BE2C (cell line): Measurements from ENCODE around the gene VTI1B.

Source experiments
- DNase-seq: peaks from one replicate; pipeline ENCODE4 v3.0.0-alpha.2; 2020
- H3K27me3 ChIP-seq: fragments of 250-450 bp; sonication (Bioruptor Pico); 2 replicates; pipeline ENCODE4 v1.5.1; 2020; ENCODE audit warnings: mild to moderate bottlenecking
- H3K36me3 ChIP-seq: fragments of 250-450 bp; sonication (Bioruptor Pico); 2 replicates; pipeline ENCODE4 v1.5.1; 2020; ENCODE audit warnings: mild to moderate bottlenecking
- H3K4me1 ChIP-seq: fragments of 250-450 bp; sonication (Bioruptor Pico); 2 replicates; pipeline ENCODE4 v1.5.1; 2020
- H3K4me3 ChIP-seq: 2 replicates; pipeline ENCODE4 v1.5.1; 2011; ENCODE audit warnings: low read depth, low read length
- H3K9me3 ChIP-seq: fragments of 250-450 bp; sonication (Bioruptor Pico); 2 replicates; pipeline ENCODE4 v1.5.1; 2020
- TF ChIP-seq, protein P1 (sequence below): IDR thresholded peaks from 2 replicates; pipeline ENCODE4 v1.5.1; 2012; ENCODE audit warnings: mild to moderate bottlenecking, low read depth, low read length

VTI1B gene

GRCh38 chr14:67668559-67668958 lies 5.9 kb downstream of the VTI1B start:
- no peak overlapping the region for H3K4me3 ChIP-seq
- H3K4me1 ChIP-seq, result no peaks in the 10 kb centered on the region
- TF ChIP-seq, protein P1, sequence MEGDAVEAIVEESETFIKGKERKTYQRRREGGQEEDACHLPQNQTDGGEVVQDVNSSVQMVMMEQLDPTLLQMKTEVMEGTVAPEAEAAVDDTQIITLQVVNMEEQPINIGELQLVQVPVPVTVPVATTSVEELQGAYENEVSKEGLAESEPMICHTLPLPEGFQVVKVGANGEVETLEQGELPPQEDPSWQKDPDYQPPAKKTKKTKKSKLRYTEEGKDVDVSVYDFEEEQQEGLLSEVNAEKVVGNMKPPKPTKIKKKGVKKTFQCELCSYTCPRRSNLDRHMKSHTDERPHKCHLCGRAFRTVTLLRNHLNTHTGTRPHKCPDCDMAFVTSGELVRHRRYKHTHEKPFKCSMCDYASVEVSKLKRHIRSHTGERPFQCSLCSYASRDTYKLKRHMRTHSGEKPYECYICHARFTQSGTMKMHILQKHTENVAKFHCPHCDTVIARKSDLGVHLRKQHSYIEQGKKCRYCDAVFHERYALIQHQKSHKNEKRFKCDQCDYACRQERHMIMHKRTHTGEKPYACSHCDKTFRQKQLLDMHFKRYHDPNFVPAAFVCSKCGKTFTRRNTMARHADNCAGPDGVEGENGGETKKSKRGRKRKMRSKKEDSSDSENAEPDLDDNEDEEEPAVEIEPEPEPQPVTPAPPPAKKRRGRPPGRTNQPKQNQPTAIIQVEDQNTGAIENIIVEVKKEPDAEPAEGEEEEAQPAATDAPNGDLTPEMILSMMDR, result no peak
- no peaks in the 10 kb centered on the region for H3K9me3 ChIP-seq
- H3K36me3 ChIP-seq, result no peaks in the 10 kb centered on the region
- DNase-seq, result no peak
- H3K27me3 ChIP-seq, result no peaks in the 10 kb centered on the region

GRCh38 chr14:67666750-67667449 lies 7.5 kb downstream of the VTI1B start:
- DNase-seq, result peak; percentile 33
- TF ChIP-seq, protein P1, result peak; percentile 75
- Histone ChIP-seq H3K9me3 (no peaks in the 10 kb centered on the region), H3K36me3 (no peaks in the 10 kb centered on the region), H3K4me1 (no peaks in the 10 kb centered on the region), H3K4me3 (no peak overlapping the region), H3K27me3 (no peaks in the 10 kb centered on the region)

DNA sequence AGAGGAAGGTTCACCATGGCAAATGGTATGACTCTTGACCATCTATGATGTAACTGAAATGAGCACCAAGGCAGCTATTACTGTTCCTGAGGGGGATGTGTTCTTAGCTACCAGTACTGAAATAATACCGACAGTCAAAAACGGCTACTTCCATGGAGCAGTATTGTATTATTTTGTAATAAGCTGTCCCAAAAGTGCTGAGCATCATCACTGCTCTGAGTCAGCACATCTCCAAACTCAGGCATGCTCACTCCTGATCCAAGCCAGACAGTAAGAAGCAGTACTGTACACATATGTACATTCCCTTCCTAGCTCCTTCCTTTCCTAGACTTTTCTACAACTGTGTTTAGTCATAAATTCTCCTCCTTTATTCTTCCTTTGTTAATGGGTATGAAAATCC lies 8.6 kb downstream of the VTI1B start:
- no peaks in the 10 kb centered on the region for H3K4me1 ChIP-seq
- H3K36me3 ChIP-seq, result no peaks in the 10 kb centered on the region
- no peaks in the 10 kb centered on the region for H3K9me3 ChIP-seq
- TF ChIP-seq, protein P1, result no peak
- no peak overlapping the region for H3K4me3 ChIP-seq
- H3K27me3 ChIP-seq, result no peaks in the 10 kb centered on the region
- no peak for DNase-seq

- DNase-seq, result no peak
- Histone ChIP-seq H3K27me3 (no peaks in the 10 kb centered on the region), H3K36me3 (peaks cover 5% of the 10 kb centered on the region; the same call in 1 of the 2 replicates), H3K9me3 (no peaks in the 10 kb centered on the region), H3K4me1 (no peaks in the 10 kb centered on the region), H3K4me3 (no peak overlapping the region)
- TF ChIP-seq, protein P1, result no peak
These were observed 10.8 kb downstream of the VTI1B start for GRCh38 chr14:67663633-67664032.

DNA sequence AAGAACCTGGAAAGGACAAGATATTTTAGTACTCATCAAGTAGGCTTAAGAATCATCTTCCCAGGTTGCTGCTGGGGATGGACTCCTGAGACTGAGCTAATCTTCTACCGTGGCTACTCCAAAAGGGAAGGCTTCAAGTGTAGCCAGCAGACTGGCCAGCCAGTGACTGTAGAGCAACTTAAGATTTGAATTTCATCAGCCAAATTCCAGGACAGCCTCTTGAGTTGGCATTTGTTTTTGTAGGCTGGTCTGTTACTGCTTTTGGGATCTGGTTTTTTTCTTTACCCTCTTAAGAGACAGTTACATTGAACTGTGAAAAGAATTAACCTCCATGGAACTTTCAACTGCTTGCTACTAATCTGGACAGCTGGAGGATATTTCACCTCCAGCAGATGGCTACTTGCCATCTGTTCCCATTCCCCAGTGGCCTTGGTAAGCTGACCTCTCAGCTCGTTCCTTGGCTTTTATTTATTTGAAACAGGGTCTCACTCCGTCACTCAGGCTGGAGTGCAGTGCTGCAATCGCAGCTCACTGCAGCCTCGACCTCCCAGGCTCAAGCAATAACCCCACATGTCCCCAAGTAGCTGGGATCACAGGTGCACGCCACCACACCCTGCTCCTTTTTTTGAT lies 20.7 kb downstream of the VTI1B start:
- TF ChIP-seq, protein P1, result no peak

GRCh38 chr14:67652189-67652588 lies 22.2 kb downstream of the VTI1B start:
- DNase-seq, result no peak
- Histone ChIP-seq H3K4me1 (no peaks in the 10 kb centered on the region), H3K9me3 (no peaks in the 10 kb centered on the region), H3K27me3 (no peaks in the 10 kb centered on the region), H3K4me3 (no peak overlapping the region), H3K36me3 (peaks cover 52% of the 10 kb centered on the region)
- TF ChIP-seq, protein P1, result no peak

More for the DNA sequence above, 20.7 kb downstream of the VTI1B start:
- peak; percentile 8 for DNase-seq
- Histone ChIP-seq H3K27me3 (no peaks in the 10 kb centered on the region), H3K4me1 (no peaks in the 10 kb centered on the region), H3K9me3 (no peaks in the 10 kb centered on the region), H3K36me3 (peaks cover 54% of the 10 kb centered on the region), H3K4me3 (no peak overlapping the region)
